H1 (cell line): ENCODE measurements around the gene FMNL2. TPM values are rescaled to one million over a fixed set of nuclear protein-coding genes. Genes with fewer than 3 reads are reported as not detected.

Experiments used
- EZH2 ChIP-seq: fragments of 200-600 bp; sonication (generic); IDR thresholded peaks from 2 replicates; pipeline ENCODE4 v1.7.1; 2012; ENCODE audit warnings: low read depth, mild to moderate bottlenecking, moderate library complexity, low read length, inconsistent platforms; ENCODE audit not compliant: severe bottlenecking
- GABPA ChIP-seq: IDR thresholded peaks from 2 replicates; pipeline ENCODE4 v1.6.1; 2011; ENCODE audit warnings: mild to moderate bottlenecking, low read length, moderate library complexity, borderline replicate concordance; ENCODE audit not compliant: insufficient read depth
- polyA plus RNA-seq, 7 experiments: library from polyadenylated mRNA; depleted of rRNA in 3 of 7; stranded (reverse) in 5 of 7; unstranded in 2 of 7; fragments of >200 nt in 5 of 7; fragments of 200-250 nt in 2 of 7; gene quantifications; 1 replicate in 5 of 7; 2 replicates in 1 of 7; 4 replicates in 1 of 7; pipeline versions ENCODE4 v1.2.1 to v1.2.3, GENCODE V29; 2011 to 2013; ENCODE audit warnings: missing spikeins in 2 of 7, mixed read lengths in 2 of 7
- total RNA-seq: library from RNA; stranded (reverse); fragmentation: NEBNext Ultra II Directional; extraction: Animal tissue kit (Norgen Biotek cat#: 25700); gene quantifications from 2 replicates; pipeline ENCODE4 v1.2.1, GENCODE V29; 2021

The FMNL2 gene
- total and polyA plus RNA-seq, 2 of the 8 experiments (the other 6 are each of a cell fraction or from before 2014, with no cell fraction given) = 15.5 to 45.1 TPM

GRCh38 chr2:152499896-152500735, 165.1 kb downstream of the FMNL2 start (continued):
- no peak for TF ChIP-seq GABPA
- no peak for TF ChIP-seq EZH2
- TF ChIP-seq, all 59 proteins: peak for 5
